Measurements from ENCODE around the gene SUFU. TPM values are rescaled to one million over a fixed set of nuclear protein-coding genes. Genes with fewer than 3 reads are reported as not detected.
"Not testable (repeated sequence)": the region's sequence is repeated elsewhere in the genome, so short reads cannot be mapped to it uniquely, and the experiment has no call there.

The SUFU gene
- total and polyA plus RNA-seq, 2 of the 8 experiments (the other 6 are each of a cell fraction or from before 2014, with no cell fraction given): 7.0 to 10.8 TPM

GRCh38 chr10:102454662-102455487 is 48.9 kb upstream of the SUFU start:
- H3K4ac ChIP-seq (replicated peaks; ENCODE audit: insufficient read length, low read depth, low read length); H3K9me3 ChIP-seq (ENCODE audit: insufficient read depth in 2 of 2, low read depth in 1 of 2, low read length in 1 of 2); H3K27me3 ChIP-seq (replicated peaks in 1 of 4; ENCODE audit: control insufficient read depth in 3 of 4, extremely low read depth in 1 of 4, insufficient read depth in 3 of 4, low read length in 3 of 4); H3K14ac ChIP-seq (ENCODE audit: insufficient read length); H2BK120ac ChIP-seq (replicated peaks; ENCODE audit: low read depth, low read length); H4K20me1 ChIP-seq (replicated peaks in 1 of 2; ENCODE audit: control insufficient read depth in 1 of 2, insufficient read depth in 2 of 2, low read length in 2 of 2); DNase-seq (ENCODE audit: low read depth in 1 of 2, low spot score in 2 of 2); H3K23me2 ChIP-seq (ENCODE audit: low read depth, low read length); FAIRE-seq; H4K91ac ChIP-seq (replicated peaks; ENCODE audit: insufficient read length, low read length); H2BK15ac ChIP-seq (ENCODE audit: low read length); H4K8ac ChIP-seq (ENCODE audit: extremely low read depth, insufficient read depth, low read length); H2AK5ac ChIP-seq (ENCODE audit: low read depth, low read length); H3K23ac ChIP-seq (ENCODE audit: insufficient read length); H3K79me1 ChIP-seq (ENCODE audit: low read depth, low read length); H3K56ac ChIP-seq (replicated peaks; ENCODE audit: insufficient read length, low read depth, low read length); H2AFZ ChIP-seq (ENCODE audit: low read length): not testable (repeated sequence)
- Histone ChIP-seq H3K79me2 (ENCODE audit: control insufficient read depth in 1 of 2, insufficient read depth in 2 of 2, low read length in 2 of 2) (peaks cover 0 to 18% of the 10 kb centered on the region in 2 experiments; a peak in 2 of 4 replicates), H3K9ac (replicated peaks in 1 of 4; ENCODE audit: extremely low read depth in 1 of 4, low read depth in 3 of 4, low read length in 3 of 4) (0 out of 7 replicates have a peak overlapping the region, but pooled peaks of 1 of the 4 experiments have one; percentile 31), H3K36me3 (ENCODE audit: control insufficient read depth in 2 of 4, insufficient read depth in 4 of 4, low read length in 3 of 4) (peaks cover 0 to 39% (median 6%) of the 10 kb centered on the region in 4 experiments; a peak in 5 of 8 replicates), H3K18ac (ENCODE audit: extremely low read depth, low read length) (peak overlapping the region; percentile 24; the same call in 1 of the 2 replicates), H2BK5ac (ENCODE audit: low read depth, low read length) (peak overlapping the region; percentile 40; the same call in 1 of the 2 replicates), H3K4me2 (ENCODE audit: insufficient read depth in 1 of 2, low read depth in 2 of 2, low read length in 2 of 2) (peak overlapping the region; percentile 19 to 59; a peak in 2 of 4 replicates), H3K4me3 (ENCODE audit: extremely low read depth in 1 of 4, insufficient read depth in 2 of 4, low read depth in 3 of 4, low read length in 4 of 4) (peak overlapping the region in 1 of 4 experiments; percentile 3; a peak in 1 of 8 replicates), H4K5ac (ENCODE audit: insufficient read length, low read depth, low read length) (peak overlapping the region; percentile 25), H3K4me1 (replicated peaks in 1 of 4; ENCODE audit: control insufficient read depth in 3 of 4, insufficient read depth in 4 of 4, low read length in 3 of 4) (peaks cover 5 to 23% (median 16%) of the 10 kb centered on the region in 4 experiments), H2BK12ac (ENCODE audit: low read depth, low read length) (peak overlapping the region; percentile 82), H3K27ac (ENCODE audit: low read depth, low read length) (peak overlapping the region; percentile 43; the same call in 1 of the 2 replicates), H2BK20ac (ENCODE audit: low read length) (peak overlapping the region; percentile 5; the same call in 1 of the 2 replicates)
- 58% methylated on average over 13 of the region's 13 CpGs; no CpG with 5 or more reads in 1 of the 2 experiments for WGBS, 2 experiments (ENCODE audit: extremely low coverage in 1 of 2, insufficient coverage in 1 of 2, insufficient read length in 1 of 2, insufficient replicate concordance in 2 of 2, low coverage in 1 of 2, low lambda C conversion rate in 2 of 2, missing lambda C conversion rate in 1 of 2)
- POLR2A ChIA-PET (ENCODE audit: partially characterized antibody): interaction anchor here (1.5 to 6.7 kb wide), 2 partner anchors 13 to 32 kb away, joined by 4 to 54 read pairs; partner anchors contain the start of gene FBXL15
- CTCF ChIA-PET (ENCODE audit: partially characterized antibody): interaction anchor here (0.9 to 2.6 kb wide), 2 partner anchors 141 to 224 kb away, joined by 3 to 9 read pairs; no protein-coding TSS in a partner anchor

Measured in H1 (cell line).